ENCODE measurements around the gene QARS1.
A peak's percentile ranks its signal among the peaks of the same experiment; 100 is the strongest.

Gene QARS1

DNA sequence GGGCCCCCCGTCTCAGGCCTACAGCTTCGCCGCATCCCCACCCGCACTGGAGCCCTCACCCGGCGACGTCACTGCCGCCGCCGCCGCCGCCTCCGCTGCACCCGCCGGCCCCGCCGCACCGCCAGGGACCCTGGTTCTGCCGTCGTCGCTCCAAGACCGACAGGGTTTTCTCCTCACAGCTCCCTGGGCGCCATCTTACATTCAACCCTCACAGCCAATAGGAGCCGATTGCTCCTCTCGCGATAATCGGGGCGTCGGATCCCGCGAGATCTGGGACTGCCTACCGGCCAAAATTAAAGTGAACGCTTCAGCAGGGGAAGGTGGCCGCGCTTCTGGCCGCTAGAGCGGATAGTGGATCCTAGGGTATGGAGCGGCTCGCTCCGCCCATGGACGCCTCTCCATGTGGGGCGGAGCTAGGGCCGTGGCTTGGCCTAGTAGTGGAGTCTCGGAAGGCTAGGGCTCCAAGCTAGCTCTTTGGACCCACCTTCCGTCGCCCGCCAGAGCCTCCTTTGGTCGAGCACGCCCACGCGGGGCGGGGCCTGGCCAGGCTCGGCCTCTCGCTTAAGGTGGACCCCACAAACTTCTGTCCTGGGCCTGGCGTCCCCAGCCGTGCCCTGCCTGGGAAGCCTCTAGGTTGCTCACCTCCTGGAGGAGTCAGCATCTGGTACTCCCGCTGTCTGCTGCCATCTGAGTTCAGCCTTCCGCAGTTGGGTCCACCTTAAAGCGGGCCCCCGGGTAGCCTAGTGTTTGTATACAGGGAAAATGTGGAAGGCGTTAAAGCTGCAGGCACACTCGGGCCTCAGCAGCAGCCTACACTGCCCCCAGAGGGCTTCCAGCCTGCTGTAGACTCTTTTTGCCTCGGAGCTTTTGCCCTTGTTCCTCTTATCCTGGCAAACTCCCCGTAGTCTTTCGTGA, 10.4 kb downstream of the QARS1 start, which contains the start of gene QRICH1:
Gene QRICH1 (minus strand): TSS at position 219 of the 915 bp plus-strand sequence. CDS start 17,054 bp downstream, outside the sequence.
- peaks cover 46% of the 10 kb centered on the region for H3K36me3 ChIP-seq
- H3K4me3 ChIP-seq (ENCODE audit: low read depth, low read length), result peak within 1 kb of the TSS; percentile 80
- H3K27ac ChIP-seq, result peak within 1 kb of the TSS; percentile 98
- DNase-seq, result peak; percentile 98
- H3K9me3 ChIP-seq (ENCODE audit: severe bottlenecking), result no peaks in the 10 kb centered on the region
- TF ChIP-seq, protein P1, sequence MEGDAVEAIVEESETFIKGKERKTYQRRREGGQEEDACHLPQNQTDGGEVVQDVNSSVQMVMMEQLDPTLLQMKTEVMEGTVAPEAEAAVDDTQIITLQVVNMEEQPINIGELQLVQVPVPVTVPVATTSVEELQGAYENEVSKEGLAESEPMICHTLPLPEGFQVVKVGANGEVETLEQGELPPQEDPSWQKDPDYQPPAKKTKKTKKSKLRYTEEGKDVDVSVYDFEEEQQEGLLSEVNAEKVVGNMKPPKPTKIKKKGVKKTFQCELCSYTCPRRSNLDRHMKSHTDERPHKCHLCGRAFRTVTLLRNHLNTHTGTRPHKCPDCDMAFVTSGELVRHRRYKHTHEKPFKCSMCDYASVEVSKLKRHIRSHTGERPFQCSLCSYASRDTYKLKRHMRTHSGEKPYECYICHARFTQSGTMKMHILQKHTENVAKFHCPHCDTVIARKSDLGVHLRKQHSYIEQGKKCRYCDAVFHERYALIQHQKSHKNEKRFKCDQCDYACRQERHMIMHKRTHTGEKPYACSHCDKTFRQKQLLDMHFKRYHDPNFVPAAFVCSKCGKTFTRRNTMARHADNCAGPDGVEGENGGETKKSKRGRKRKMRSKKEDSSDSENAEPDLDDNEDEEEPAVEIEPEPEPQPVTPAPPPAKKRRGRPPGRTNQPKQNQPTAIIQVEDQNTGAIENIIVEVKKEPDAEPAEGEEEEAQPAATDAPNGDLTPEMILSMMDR (IDR thresholded peaks at IDR 0.05; ENCODE audit: low read depth, low read length), result peak; percentile 73
- no peaks in the 10 kb centered on the region for H3K27me3 ChIP-seq (ENCODE audit: insufficient read depth, low read depth, severe bottlenecking)

DNA sequence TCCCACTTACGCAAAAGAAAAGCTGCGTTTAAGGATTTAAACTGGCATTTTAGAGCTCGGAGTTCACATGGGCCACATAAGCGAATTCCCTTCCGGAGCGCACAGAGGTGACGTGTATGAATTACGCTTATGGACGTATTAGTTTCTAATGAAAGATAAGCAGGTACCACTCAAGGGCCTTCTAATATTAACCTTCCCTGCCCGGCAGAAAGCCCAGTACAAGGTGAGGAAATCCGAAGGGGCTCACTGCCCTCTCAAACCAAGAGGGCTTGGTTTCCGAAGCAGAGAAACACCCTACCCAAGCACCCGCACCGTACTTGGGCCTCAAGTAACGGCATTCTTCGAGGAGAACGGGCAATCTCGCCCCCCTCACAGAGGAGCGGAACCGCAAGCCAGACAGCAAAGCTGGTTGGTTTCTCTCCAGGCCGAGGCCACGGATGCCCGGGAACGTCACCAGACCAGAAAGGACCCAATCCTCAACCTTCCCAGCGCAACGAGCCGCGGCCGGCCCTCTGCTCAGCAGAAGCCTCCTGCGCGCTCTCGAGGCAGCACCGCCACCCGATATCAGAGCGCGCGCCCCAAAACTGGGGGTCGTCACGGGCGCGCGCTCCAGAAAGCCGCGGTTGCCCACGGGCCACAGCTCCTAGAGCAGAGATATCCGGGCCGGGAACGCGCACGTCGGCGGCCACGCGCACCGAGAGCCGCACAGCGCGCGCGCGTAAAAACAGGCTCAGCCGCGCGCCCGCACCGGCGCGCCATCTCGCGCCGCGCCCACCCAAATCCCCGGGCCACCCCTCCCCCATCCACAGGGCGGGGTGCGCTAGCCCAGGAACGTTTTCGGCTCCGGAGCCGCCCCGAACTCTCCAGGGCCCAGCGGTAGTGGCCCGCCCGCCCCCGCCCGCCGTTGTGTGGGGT, 11.4 kb downstream of the QARS1 start:
- no peaks in the 10 kb centered on the region for H3K9me3 ChIP-seq (ENCODE audit: severe bottlenecking)
- H3K27me3 ChIP-seq (ENCODE audit: insufficient read depth, low read depth, severe bottlenecking), result no peaks in the 10 kb centered on the region
- peak overlapping the region; percentile 98 for H3K27ac ChIP-seq
- TF ChIP-seq, protein P1 (IDR thresholded peaks at IDR 0.05; ENCODE audit: low read depth, low read length), result no peak
- peak overlapping the region; percentile 80 for H3K4me3 ChIP-seq (ENCODE audit: low read depth, low read length)
- DNase-seq, result peak; percentile 84
- H3K36me3 ChIP-seq, result peaks cover 36% of the 10 kb centered on the region

DNA sequence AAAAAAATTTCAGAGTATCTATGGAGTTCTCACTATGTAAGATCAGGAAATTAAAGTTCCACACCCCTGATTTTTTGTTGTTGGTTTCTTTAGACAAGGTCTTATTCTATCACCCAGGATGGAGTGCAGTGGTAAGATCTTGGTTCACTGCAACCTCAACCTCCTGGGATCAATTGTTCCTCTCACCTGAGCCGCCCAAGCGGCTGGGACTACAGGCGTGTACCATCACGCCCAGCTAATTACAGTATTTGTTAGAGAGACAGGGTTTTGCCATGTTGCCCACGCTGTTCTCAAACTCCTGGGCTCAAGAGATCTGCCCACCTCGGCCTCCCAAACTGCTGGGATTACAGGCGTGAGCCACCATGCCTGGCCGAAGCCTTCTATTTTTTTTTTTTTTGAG, 23.1 kb downstream of the QARS1 start:
- Histone ChIP-seq H3K27ac (no peak overlapping the region), H3K27me3 (ENCODE audit: insufficient read depth, low read depth, severe bottlenecking) (no peaks in the 10 kb centered on the region), H3K9me3 (ENCODE audit: severe bottlenecking) (no peaks in the 10 kb centered on the region), H3K36me3 (peaks cover 34% of the 10 kb centered on the region), H3K4me3 (ENCODE audit: low read depth, low read length) (no peak overlapping the region)
- TF ChIP-seq, protein P1 (IDR thresholded peaks at IDR 0.05; ENCODE audit: low read depth, low read length), result no peak
- no peak for DNase-seq

DNA sequence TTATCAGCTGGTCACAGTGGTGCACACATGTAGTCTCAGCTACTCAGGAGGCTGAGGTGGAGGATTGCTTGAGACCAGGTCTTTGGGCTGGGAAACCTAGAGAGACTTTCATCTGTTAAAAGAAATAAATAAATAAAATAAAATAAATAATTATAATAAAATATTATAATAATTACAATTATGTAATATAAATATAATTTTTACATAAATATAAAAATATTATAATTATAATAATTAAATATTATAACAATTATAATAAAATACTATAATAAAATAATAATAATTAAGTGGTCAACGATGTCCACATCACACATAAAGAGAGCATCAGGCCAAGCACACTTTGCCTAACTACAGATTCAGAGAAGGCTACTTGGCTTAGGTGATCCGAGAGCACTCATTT, 25.3 kb downstream of the QARS1 start:
- Histone ChIP-seq H3K4me3 (ENCODE audit: low read depth, low read length) (no peak overlapping the region), H3K27me3 (ENCODE audit: insufficient read depth, low read depth, severe bottlenecking) (no peaks in the 10 kb centered on the region), H3K27ac (no peak overlapping the region), H3K36me3 (peaks cover 50% of the 10 kb centered on the region), H3K9me3 (ENCODE audit: severe bottlenecking) (no peaks in the 10 kb centered on the region)
- TF ChIP-seq, protein P1 (IDR thresholded peaks at IDR 0.05; ENCODE audit: low read depth, low read length), result no peak
- no peak for DNase-seq

DNA sequence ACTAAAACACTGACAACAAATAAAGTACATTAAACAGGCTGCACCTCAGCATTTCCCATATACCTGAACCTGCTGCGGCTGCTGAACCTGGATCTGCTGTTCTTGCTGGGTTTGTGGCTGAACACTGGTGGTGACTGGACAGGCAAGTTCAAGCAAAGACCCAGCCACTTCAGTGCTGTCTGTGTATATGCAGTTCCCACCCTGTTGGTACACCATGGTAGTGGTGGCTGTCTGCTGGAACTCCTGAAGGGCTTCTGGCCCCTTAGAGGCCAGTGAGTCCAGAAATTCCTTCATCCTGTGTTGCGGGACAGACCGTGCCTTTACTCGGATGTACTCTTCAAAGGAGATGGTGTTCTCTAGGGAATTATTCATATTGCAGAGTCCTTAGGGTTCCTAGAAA, 27.9 kb downstream of the QARS1 start:
- Histone ChIP-seq H3K27ac (no peak overlapping the region), H3K4me3 (ENCODE audit: low read depth, low read length) (no peak overlapping the region), H3K9me3 (ENCODE audit: severe bottlenecking) (no peaks in the 10 kb centered on the region), H3K27me3 (ENCODE audit: insufficient read depth, low read depth, severe bottlenecking) (no peaks in the 10 kb centered on the region), H3K36me3 (peaks cover 71% of the 10 kb centered on the region)
- no peak for DNase-seq
- TF ChIP-seq, protein P1 (IDR thresholded peaks at IDR 0.05; ENCODE audit: low read depth, low read length), result no peak

Measured in WERI-Rb-1 (cell line).